T-helper 1 cell (primary cell): ENCODE results near the gene TLL2.

Source experiments
- DNase-seq, 5 donors: peaks; one replicate each; pipeline ENCODE4 v3.0.0-alpha.2; 2012 to 2020

Gene TLL2

DNA sequence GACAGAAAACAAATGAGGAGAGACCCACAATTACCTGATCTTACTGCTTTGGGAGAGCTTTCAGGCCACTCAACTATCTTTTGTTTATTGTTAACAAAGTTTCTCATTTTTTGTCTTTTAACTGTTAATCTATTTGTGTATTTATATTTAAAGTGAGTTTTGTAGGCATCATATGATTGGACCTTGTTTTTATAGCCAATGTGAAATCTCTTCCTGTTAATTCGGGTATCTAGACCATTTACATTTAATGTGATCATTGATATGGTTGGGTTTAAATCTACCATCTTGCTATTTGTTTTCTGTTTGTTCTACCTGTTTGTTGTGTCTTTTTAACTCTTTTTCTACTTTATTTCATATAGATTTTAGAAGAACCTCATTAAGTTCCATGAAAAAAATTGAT is 167.4 kb downstream of the TLL2 start:
- no peak for DNase-seq

DNA sequence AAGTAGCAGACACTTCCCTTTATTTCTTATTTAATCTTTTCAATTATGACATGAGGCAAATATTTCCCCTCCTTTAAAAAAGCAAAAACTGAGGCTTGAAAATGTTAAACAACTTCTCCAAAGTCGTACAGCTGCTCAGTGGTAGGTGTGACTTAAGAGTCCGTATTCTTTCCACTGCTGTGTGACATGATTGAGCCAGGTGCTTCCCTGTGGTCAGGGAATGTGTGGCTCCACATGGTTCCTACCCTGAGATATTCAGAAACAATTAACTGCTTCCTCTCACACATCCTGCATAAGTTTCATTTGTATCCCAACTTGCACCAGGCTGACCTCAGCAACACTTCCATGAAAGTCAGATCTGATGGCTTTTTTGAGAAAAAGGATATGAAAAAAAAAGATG is 168.5 kb downstream of the TLL2 start:
- no peak for DNase-seq

GRCh38 chr10:96344178-96344577 is 169.5 kb downstream of the TLL2 start:
- no peak for DNase-seq

GRCh38 chr10:96342402-96342801 is 171.3 kb downstream of the TLL2 start:
- DNase-seq, result no peak

DNA sequence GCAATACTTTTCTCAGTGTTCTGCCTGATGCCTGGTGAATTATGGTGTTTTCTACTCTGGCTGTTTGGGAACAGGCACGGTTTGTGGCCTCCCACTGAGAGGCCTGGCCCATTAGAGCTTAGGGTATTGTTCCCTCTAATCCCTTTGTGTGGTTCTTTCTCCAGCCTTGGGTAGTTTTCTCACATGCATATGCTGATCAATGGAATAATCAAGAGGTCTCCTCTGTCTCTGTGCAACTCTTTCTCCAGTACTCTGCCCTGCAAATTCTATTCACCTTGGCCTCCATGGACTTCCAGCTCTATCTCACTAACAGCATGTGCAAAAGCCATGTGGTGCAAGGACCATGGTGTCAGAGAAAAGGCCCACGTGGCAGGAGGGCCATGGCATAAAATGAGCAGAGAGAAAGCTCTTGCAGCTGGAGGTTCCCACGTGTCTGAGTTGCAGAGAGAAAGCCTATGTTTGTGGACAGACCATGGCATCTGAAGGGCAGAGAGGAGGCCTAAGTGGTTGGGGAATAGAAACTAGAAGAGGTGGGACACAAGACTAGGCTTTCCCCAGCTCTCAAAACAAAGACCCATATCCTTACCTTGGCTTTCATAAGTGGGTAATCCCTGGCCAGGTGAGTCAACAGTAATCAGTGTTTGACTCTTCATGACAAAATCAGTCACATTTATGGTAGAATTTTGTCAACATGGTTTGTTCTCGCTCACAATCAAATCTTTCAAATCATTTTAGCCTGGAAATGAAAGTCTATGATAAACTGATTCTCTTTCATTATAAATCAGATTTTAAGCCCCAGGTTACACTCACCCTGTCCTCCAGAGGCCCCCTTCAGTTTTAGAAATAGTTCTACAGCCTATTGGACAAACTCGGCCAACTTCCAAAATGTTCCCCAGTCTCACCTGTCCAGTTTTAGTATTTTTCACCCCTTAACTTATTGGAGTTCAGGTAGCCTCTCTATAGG is 172.2 kb downstream of the TLL2 start:
- no peak for DNase-seq

DNA sequence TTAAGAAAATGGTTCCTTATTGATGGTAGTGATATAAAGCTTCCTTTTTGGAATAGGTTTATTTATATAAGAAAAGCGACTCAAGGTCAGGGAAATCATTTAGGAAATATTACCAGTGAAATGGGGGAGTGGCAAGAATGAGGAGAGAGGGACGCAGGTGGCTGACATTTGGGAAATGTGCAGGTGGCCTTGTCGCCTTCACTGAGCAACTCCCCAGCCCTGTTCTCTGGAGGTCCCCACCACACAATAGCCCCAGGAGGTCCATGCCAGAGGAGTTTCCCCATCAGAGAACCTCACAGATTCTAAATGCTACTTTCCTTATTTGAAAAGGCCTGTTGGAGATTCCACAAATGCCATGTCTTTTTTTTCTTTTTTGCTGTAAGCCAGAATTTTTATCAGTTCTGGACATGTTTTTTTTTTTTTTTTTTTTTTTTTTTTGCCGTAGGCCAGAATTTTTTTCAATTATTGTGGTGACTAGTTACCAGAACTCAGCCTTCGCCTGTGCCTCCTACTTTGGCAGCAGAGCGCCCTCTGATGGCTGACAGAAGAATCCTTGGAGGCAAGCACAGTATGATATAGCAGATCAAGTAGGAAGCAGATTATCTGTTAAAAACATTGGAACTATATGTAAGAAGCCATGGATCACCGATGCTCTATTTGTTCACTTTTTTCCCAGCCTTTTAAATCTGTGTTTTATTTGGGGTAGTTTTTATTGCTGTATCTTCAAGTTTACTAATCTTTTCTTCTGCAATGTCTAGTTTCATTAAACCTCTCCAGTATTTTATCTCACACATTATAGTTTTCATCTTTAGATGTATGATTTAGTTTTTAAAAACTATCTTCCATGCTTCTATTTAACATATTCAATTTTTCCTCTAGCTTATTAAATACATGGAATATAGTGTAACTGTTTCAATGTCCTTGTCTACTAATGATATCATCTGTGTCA is 173.5 kb downstream of the TLL2 start:
- peak in 3 of 5 donors; percentile 21 to 49 (median 41) for DNase-seq

DNA sequence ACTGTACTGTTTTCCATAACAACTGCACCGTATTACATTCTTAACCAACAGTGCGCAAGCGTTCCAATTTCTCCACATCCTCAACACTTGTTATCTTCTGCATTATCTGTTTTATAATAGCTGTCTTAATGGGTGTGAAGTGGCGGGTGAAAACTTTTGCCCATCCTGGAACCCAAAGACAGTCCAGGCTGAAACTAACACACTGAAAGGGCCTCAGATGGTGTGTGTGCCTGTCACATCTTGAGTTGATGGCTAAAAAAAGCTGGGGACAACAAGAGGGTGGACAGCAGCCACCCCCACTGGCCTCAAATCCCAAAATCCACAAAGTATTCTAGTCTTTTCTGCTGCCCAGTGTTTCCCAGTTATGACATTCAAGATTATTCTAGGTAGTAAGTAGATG is 174.3 kb downstream of the TLL2 start:
- DNase-seq, result no peak

GRCh38 chr10:96338279-96338925 is 175.3 kb downstream of the TLL2 start:
- DNase-seq, result no peak

GRCh38 chr10:96337106-96337505 is 176.6 kb downstream of the TLL2 start:
- DNase-seq, result no peak

DNA sequence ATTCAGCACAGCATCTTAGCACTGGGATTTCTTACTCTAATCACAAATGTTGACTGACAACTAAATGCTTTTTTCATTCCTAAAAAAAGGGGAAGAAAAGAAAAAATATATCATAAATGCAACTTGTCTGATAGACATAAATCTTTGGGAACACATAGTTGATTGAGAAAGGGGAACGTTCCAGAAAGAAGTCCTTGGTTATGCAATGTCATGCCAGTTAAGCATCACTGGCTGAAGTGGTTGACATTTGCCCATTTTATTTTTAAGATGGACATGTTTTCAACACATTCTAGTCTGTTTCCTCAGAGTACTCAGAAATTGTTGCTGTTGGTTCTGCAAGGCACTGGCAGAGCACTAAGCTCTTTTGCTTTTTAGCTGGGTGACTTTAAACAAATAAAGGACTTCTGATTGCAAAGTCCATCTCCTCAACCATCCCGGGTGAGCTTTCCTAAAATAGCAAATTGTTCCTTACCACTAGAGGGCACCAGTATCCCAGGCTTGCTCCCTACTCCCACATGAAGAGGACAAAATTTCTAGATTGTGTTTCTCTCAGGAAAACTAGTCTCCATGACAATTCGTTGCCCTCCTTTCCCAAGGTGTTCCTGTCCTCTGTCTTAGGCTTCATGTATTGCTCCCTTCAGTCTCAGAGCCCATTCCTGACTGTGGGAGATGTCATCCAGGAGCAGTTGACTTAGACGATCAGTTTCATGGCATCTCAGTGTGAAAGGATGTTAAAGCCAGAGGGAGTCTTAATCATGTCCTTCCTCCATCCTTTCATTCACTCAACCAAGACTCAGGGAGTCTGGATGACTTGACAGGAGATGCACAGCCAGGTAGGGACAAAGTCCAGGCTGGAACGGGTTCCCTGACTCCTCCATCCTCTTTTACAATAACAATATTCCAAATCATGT is 178.9 kb downstream of the TLL2 start:
- DNase-seq, result peak in 1 of 5 donors; percentile 1

DNA sequence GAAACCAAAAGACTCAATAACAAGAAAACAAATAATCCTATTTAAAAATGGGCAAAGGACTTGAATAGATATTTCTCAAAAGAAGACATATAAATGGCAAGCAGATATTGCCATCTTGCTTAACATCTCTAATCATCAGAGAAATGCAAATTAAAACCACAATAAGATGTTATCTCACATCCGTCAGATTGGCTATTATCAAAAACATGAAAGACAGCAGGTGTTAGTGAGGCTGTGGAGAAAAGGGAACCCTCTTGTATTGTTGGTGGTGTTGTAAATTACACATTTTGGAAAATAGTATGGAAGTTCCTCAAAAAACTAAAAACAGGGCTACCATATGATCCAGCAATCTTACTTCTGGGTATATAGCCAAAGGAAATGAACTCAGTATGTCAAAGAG is 180.6 kb downstream of the TLL2 start:
- no peak for DNase-seq

DNA sequence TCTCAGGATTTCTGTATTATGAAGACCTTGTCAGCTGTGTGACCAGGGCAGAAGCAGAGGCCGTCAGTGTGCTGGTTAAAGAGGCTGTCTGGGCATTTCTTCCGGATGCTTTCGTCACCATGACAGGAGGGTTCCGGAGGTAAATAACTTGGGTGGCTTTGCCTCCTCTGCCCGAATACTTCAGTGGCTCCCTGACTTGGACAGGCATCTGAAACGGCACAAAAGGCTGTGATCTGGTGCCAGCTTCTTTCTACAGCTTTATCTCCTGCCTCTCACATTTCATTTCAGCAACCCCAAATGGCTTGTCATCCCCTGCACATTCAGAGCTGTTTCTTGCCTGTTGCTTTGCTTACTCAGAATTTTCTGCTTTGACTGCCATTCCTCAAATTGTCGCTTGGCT is 186.3 kb downstream of the TLL2 start:
- DNase-seq, result no peak

DNA sequence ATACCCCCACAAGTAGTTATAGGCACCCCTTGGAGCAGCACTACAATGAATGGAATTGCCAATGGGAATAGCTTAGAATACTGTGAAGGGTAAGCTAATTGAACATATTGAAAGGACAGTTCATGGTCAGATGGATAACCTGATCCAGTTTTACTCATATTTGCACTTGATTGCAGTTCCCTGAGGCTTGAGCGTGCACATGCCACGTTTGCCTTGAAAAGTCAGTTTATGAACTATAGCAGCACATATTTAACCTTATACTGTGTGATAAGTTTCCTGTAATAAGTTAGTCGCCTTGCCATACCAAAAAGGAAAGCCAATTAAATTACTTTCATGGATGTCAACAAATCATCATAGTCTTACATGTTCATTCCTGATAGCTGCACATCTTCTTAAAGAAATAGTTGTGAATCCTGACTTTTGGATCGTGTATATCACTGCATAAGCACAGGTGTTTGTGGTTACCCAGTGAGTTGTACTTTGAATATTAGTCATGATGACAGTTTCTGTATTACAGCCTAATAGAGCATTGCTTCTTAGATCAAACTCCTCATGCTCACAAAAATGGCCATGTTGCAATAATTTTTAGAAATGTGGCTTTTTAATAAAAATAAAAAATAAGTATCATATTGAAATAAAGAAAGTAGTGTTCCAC is 187.9 kb downstream of the TLL2 start:
- peak in 1 of 5 donors; percentile 4 for DNase-seq

DNA sequence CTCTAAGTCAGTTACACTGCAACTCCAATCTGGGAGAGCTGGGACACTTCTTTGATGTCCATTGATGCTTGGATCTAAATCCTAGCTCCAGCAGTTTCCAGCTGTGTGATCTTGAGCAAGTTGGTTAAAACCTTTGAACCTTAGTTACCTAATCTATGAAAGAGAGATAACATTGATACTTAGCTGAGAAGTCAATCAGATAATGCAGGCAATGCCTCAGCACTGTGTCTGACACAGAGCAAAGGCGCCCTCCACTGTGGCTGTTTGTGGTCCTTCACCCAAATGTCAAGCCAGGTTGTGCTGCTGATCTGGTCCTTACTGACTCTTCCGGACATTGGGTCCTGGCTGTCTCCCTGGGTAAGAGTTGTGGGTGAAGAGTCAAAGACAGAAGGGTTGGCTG is 189.3 kb downstream of the TLL2 start:
- DNase-seq, result no peak

DNA sequence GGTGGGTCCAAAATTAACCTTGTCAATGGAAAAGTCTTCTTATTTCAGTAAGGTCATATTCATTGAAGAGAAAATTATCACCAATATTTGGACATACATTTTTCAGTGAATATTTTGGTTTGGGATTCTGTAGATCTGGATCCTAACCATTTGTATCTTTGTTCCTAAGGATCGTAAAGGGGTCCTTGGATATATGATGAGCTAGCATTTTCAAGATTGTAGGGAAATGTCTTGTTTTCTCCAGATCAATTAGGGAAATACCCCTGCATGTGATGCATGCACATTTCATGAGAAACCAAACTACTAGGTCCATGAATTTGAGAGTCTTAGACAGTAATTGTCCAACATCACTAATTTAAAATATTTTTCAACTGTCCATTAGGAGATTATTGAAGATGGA is 191.5 kb downstream of the TLL2 start:
- DNase-seq, result no peak

DNA sequence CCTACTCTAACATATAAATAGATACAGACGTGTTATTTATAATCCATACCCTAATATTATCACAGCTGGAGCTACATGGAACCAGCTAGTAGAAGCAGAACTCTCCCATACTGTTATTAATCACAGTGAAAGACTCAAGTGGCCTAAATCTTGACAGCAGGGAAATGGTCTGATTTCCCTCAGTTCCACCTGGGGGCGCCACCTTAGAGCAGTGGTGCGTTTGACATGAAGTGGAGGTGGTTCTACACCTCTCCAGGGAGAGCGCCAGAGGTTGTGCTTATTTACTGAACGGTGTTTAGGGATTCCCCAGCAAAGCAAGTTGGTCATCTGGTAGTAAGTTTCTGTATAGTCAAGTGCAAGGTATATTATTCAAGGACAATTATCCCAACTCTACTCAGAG is 191.9 kb downstream of the TLL2 start:
- DNase-seq, result no peak

- no peak for DNase-seq
These were observed 193.8 kb downstream of the TLL2 start for GRCh38 chr10:96319754-96320474.

- DNase-seq, result no peak
These were observed 196.5 kb downstream of the TLL2 start for GRCh38 chr10:96317067-96317833.
